CD4-positive, alpha-beta T cell treated with Interleukin-4 for 1 hour (primary cell): ENCODE measurements around the gene NCOA7.
"Not testable (repeated sequence)": the region's sequence is repeated elsewhere in the genome, so short reads cannot be mapped to it uniquely, and the experiment has no call there.

ENCODE experiments used
- DNase-seq, 2 donors: peaks; one replicate each; pipeline ENCODE4 v3.0.0-alpha.2; 2020 to 2022

NCOA7 gene

GRCh38 chr6:125842091-125842626 lies 51.4 kb downstream of the NCOA7 start:
- no peak for DNase-seq

GRCh38 chr6:125843593-125843992 lies 52.8 kb downstream of the NCOA7 start:
- DNase-seq: no peak

GRCh38 chr6:125844989-125845388 lies 54.2 kb downstream of the NCOA7 start:
- DNase-seq: no peak

GRCh38 chr6:125846292-125847024 lies 55.7 kb downstream of the NCOA7 start:
- no peak for DNase-seq

GRCh38 chr6:125848286-125848685 lies 57.5 kb downstream of the NCOA7 start:
- DNase-seq: not testable (repeated sequence)

- no peak for DNase-seq
These were observed 59.6 kb downstream of the NCOA7 start for GRCh38 chr6:125850361-125850760.

GRCh38 chr6:125852587-125852986 lies 61.8 kb downstream of the NCOA7 start:
- no peak for DNase-seq

GRCh38 chr6:125853168-125853567 lies 62.4 kb downstream of the NCOA7 start:
- no peak for DNase-seq

- DNase-seq: no peak
These were observed 63.0 kb downstream of the NCOA7 start for GRCh38 chr6:125853756-125854155.

- no peak for DNase-seq
These were observed 63.6 kb downstream of the NCOA7 start for GRCh38 chr6:125854355-125854754.

GRCh38 chr6:125855783-125856182 lies 65.0 kb downstream of the NCOA7 start:
- DNase-seq: no peak

- DNase-seq: no peak
These were observed 67.1 kb downstream of the NCOA7 start for GRCh38 chr6:125857846-125858245.

GRCh38 chr6:125858427-125859320 lies 67.9 kb downstream of the NCOA7 start:
- DNase-seq: peak; percentile 21 to 36

GRCh38 chr6:125859727-125860126 lies 69.0 kb downstream of the NCOA7 start:
- no peak for DNase-seq

- DNase-seq: no peak
These were observed 72.3 kb downstream of the NCOA7 start for GRCh38 chr6:125863023-125863422.

GRCh38 chr6:125865015-125865414 lies 74.3 kb downstream of the NCOA7 start:
- no peak for DNase-seq

- DNase-seq: no peak
These were observed 75.7 kb downstream of the NCOA7 start for GRCh38 chr6:125866433-125866832.

- no peak for DNase-seq
These were observed 76.8 kb downstream of the NCOA7 start for GRCh38 chr6:125867483-125867942.

- DNase-seq: no peak
These were observed 77.5 kb downstream of the NCOA7 start for GRCh38 chr6:125868252-125868651.

- DNase-seq: no peak
These were observed 78.1 kb downstream of the NCOA7 start for GRCh38 chr6:125868678-125869395.

- DNase-seq: no peak
These were observed 78.7 kb downstream of the NCOA7 start for GRCh38 chr6:125869427-125869826.

GRCh38 chr6:125871365-125871764 lies 80.6 kb downstream of the NCOA7 start:
- DNase-seq: no peak
